K562 (cell line): ENCODE data around the gene FHIT.

Experiments used
- CREB1 ChIP-seq, 2 experiments: sonication (generic) in 1 of 2; formaldehyde crosslinking in 1 of 2; IDR thresholded peaks; 2 replicates each; pipeline versions ENCODE4 v1.6.1 to v1.8.0; 2012 to 2022; ENCODE audit warnings: inconsistent platforms in 1 of 2, mild to moderate bottlenecking in 1 of 2, missing genetic modification reagents in 1 of 2, moderate library complexity in 1 of 2
- FOXJ3 ChIP-seq: sonication (generic); formaldehyde crosslinking; IDR thresholded peaks from 2 replicates; pipeline ENCODE4 v1.4.0; 2020; ENCODE audit warnings: mild to moderate bottlenecking, missing genetic modification reagents
- HNRNPH1 ChIP-seq: fragments of 200-400 bp; formaldehyde crosslinking; optimal IDR thresholded peaks from 2 replicates; pipeline ENCODE3; 2017; ENCODE audit warnings: low read depth, mild to moderate bottlenecking, low read length, moderate library complexity
- L3MBTL2 ChIP-seq: fragments of 450-650 bp; IDR thresholded peaks from 2 replicates; pipeline ENCODE4 v1.6.1; 2016; ENCODE audit warnings: mild to moderate bottlenecking, moderate library complexity
- POLR2A ChIP-seq: fragments of 450-650 bp; conservative IDR thresholded peaks from 2 replicates; pipeline ENCODE4 v1.6.1; 2016
- RBFOX2 ChIP-seq: fragments of 200-400 bp; formaldehyde crosslinking; IDR thresholded peaks from 2 replicates; pipeline ENCODE4 v1.6.1; 2017; ENCODE audit warnings: low read depth, mild to moderate bottlenecking, low read length, moderate library complexity
- TARDBP ChIP-seq: fragments of 450-650 bp; IDR thresholded peaks from 2 replicates; pipeline ENCODE4 v1.6.1; 2016
- TRIM24 ChIP-seq, 2 experiments: fragments of 450-650 bp; IDR thresholded peaks; 2 replicates each; pipeline ENCODE4 v1.6.1; 2016
- ZKSCAN3 ChIP-seq: fragments of 250-450 bp; sonication (Bioruptor Pico); IDR thresholded peaks from 2 replicates; pipeline ENCODE4 v1.4.0; 2020
- TF ChIP-seq, protein P1 (sequence below), 3 experiments: IDR thresholded peaks in 2 of 3; conservative IDR thresholded peaks in 1 of 3; 2 replicates each; pipeline ENCODE4 v1.5.1; 2011 to 2012; ENCODE audit warnings: low read length in 3 of 3, mild to moderate bottlenecking in 3 of 3, control low read depth in 2 of 3, improper control_type of control experiment in 1 of 3, inconsistent platforms in 1 of 3, low read depth in 1 of 3, mixed read lengths in 1 of 3, moderate library complexity in 1 of 3; ENCODE audit not compliant: insufficient read depth in 2 of 3
- TF ChIP-seq, protein P2 (sequence below): sonication (generic); formaldehyde crosslinking; IDR thresholded peaks from 2 replicates; pipeline ENCODE4 v1.8.0; 2022; ENCODE audit warnings: mild to moderate bottlenecking, low read depth, missing genetic modification reagents
- TF ChIP-seq, protein P3 (sequence below): fragments of 250-450 bp; sonication (Bioruptor Pico); IDR thresholded peaks from 2 replicates; pipeline ENCODE4 v1.8.0; 2022; ENCODE audit warnings: inconsistent platforms

DNA sequence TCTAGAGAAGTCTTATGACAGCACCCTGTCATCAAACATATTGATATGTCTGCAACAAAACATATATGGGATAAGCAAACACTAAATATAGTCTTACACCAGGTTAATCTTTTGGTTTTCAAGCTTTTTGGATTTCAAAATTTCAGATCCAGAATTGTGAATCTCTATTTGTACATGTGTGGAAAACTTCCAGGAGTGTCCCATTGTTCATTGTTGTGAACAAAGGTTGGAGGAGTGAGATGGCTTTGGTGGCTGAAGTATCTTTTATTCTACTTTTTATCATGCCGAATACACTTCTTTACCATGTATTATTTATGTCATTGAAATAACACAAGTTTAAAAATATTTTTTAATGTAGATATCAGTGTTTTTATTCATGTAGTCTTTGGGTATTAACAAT is 5.9 kb upstream of the FHIT start:
- TF ChIP-seq FOXJ3 (no peak), L3MBTL2 (no peak), TARDBP (no peak), HNRNPH1 (no peak), RBFOX2 (no peak), TRIM24 (IDR thresholded peaks at IDR 0.05) (no peak), POLR2A (no peak), ZKSCAN3 (CRISPR knock-in tag) (no peak), CREB1 (IDR thresholded peaks at IDR 0.05) (no peak), CREB1 (CRISPR knock-in tag; IDR thresholded peaks at IDR 0.05) (no peak)
- TF ChIP-seq, protein P1, sequence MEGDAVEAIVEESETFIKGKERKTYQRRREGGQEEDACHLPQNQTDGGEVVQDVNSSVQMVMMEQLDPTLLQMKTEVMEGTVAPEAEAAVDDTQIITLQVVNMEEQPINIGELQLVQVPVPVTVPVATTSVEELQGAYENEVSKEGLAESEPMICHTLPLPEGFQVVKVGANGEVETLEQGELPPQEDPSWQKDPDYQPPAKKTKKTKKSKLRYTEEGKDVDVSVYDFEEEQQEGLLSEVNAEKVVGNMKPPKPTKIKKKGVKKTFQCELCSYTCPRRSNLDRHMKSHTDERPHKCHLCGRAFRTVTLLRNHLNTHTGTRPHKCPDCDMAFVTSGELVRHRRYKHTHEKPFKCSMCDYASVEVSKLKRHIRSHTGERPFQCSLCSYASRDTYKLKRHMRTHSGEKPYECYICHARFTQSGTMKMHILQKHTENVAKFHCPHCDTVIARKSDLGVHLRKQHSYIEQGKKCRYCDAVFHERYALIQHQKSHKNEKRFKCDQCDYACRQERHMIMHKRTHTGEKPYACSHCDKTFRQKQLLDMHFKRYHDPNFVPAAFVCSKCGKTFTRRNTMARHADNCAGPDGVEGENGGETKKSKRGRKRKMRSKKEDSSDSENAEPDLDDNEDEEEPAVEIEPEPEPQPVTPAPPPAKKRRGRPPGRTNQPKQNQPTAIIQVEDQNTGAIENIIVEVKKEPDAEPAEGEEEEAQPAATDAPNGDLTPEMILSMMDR (IDR thresholded peaks at IDR 0.05 in 2 of 3, conservative IDR thresholded peaks at IDR 0.05 in 1 of 3; ENCODE audit: insufficient read depth in 2 of 3, low read depth in 1 of 3, low read length in 3 of 3) = no peak
- TF ChIP-seq, protein P2, sequence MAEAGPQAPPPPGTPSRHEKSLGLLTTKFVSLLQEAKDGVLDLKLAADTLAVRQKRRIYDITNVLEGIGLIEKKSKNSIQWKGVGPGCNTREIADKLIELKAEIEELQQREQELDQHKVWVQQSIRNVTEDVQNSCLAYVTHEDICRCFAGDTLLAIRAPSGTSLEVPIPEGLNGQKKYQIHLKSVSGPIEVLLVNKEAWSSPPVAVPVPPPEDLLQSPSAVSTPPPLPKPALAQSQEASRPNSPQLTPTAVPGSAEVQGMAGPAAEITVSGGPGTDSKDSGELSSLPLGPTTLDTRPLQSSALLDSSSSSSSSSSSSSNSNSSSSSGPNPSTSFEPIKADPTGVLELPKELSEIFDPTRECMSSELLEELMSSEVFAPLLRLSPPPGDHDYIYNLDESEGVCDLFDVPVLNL (CRISPR knock-in tag) = no peak
- TF ChIP-seq, protein P3, sequence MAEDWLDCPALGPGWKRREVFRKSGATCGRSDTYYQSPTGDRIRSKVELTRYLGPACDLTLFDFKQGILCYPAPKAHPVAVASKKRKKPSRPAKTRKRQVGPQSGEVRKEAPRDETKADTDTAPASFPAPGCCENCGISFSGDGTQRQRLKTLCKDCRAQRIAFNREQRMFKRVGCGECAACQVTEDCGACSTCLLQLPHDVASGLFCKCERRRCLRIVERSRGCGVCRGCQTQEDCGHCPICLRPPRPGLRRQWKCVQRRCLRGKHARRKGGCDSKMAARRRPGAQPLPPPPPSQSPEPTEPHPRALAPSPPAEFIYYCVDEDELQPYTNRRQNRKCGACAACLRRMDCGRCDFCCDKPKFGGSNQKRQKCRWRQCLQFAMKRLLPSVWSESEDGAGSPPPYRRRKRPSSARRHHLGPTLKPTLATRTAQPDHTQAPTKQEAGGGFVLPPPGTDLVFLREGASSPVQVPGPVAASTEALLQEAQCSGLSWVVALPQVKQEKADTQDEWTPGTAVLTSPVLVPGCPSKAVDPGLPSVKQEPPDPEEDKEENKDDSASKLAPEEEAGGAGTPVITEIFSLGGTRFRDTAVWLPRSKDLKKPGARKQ (CRISPR knock-in tag) = no peak
